ENCODE data around the gene FILIP1L. TPM values are rescaled to one million over a fixed set of nuclear protein-coding genes. Genes with fewer than 3 reads are reported as not detected.

Gene FILIP1L
- total and polyA plus RNA-seq, 2 of the 4 experiments (the other 2 are of a cell fraction): 11.5 to 19.9 TPM

DNA sequence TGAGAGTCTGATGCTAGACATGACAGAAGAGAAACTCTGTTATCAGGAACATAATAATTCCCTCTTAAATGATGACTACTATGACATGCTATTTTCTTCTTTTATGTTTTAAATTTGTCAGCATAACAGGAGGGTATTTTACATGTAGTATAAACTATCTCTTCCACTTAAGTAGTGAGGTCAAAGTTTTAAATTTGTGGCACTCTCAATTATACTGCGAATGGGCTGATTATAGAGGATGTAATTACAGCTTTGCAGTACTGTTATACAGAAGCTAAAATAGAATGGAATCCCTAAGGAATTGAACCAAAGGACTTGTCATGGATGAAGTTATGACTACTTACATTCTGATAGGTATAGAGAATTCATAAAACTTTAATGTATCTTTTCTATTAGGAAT is 262.3 kb downstream of the FILIP1L start:
- no peak overlapping the region for H3K23ac ChIP-seq (ENCODE audit: low read depth, low read length)
- ChIA-PET POLR2A (ENCODE audit: unreplicated experiment) (no interaction called here), CTCF (no interaction called here)
- H3K4me2 ChIP-seq (ENCODE audit: low read depth, low read length): no peak overlapping the region
- H3K9ac ChIP-seq (ENCODE audit: low read depth, low read length): no peak overlapping the region
- dilution Hi-C loops (cut with HindIII; ENCODE audit: low sequenced_read_pairs, unreplicated experiment): no loop called here
- in situ Hi-C loops (cut with MboI; ENCODE audit: low sequenced_read_pairs): loop anchor here (25.0 kb wide), 1 partner anchor 210 kb away; no protein-coding TSS in a partner anchor
- H3K9me3 ChIP-seq (ENCODE audit: control insufficient read depth, insufficient read depth, low read length): no peaks in the 10 kb centered on the region
- H3K36me3 ChIP-seq (ENCODE audit: control insufficient read depth, insufficient read depth, low read length): peaks cover 23% of the 10 kb centered on the region
- no peak overlapping the region for H3K14ac ChIP-seq (replicated peaks; ENCODE audit: low read depth, low read length)
- no peaks in the 10 kb centered on the region for H3K27me3 ChIP-seq (ENCODE audit: control insufficient read depth, insufficient read depth, low read length)
- no peak overlapping the region for H2BK15ac ChIP-seq (ENCODE audit: low read depth, low read length)
- no peak overlapping the region for H3K4me3 ChIP-seq (ENCODE audit: insufficient read depth, low read depth, low read length)
- peaks cover 2% of the 10 kb centered on the region; the same call in 1 of the 2 replicates for H3K4me1 ChIP-seq (ENCODE audit: control insufficient read depth, insufficient read depth, low read length)
- H4K20me1 ChIP-seq (ENCODE audit: insufficient read depth, low read length): peaks cover 45% of the 10 kb centered on the region
- TF ChIP-seq CHD1 (IDR thresholded peaks at IDR 0.05; ENCODE audit: low read depth, low read length) (no peak), POLR2A (IDR thresholded peaks at IDR 0.05; ENCODE audit: low read depth, low read length) (no peak), BHLHE40 (IDR thresholded peaks at IDR 0.05; ENCODE audit: low read depth, low read length) (no peak), RAD21 (IDR thresholded peaks at IDR 0.05; ENCODE audit: low read length) (no peak), SMC3 (IDR thresholded peaks at IDR 0.05; ENCODE audit: low read depth, low read length) (no peak), NFE2L2 (IDR thresholded peaks at IDR 0.05; ENCODE audit: low read depth, low read length) (no peak), MXI1 (IDR thresholded peaks at IDR 0.05; ENCODE audit: borderline replicate concordance, low read depth, low read length) (no peak), MAFK (IDR thresholded peaks at IDR 0.05; ENCODE audit: low read depth, low read length) (no peak)
- TF ChIP-seq, protein P1, sequence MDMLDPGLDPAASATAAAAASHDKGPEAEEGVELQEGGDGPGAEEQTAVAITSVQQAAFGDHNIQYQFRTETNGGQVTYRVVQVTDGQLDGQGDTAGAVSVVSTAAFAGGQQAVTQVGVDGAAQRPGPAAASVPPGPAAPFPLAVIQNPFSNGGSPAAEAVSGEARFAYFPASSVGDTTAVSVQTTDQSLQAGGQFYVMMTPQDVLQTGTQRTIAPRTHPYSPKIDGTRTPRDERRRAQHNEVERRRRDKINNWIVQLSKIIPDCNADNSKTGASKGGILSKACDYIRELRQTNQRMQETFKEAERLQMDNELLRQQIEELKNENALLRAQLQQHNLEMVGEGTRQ (IDR thresholded peaks at IDR 0.05; ENCODE audit: low read depth, low read length): no peak
- TF ChIP-seq, protein P2, sequence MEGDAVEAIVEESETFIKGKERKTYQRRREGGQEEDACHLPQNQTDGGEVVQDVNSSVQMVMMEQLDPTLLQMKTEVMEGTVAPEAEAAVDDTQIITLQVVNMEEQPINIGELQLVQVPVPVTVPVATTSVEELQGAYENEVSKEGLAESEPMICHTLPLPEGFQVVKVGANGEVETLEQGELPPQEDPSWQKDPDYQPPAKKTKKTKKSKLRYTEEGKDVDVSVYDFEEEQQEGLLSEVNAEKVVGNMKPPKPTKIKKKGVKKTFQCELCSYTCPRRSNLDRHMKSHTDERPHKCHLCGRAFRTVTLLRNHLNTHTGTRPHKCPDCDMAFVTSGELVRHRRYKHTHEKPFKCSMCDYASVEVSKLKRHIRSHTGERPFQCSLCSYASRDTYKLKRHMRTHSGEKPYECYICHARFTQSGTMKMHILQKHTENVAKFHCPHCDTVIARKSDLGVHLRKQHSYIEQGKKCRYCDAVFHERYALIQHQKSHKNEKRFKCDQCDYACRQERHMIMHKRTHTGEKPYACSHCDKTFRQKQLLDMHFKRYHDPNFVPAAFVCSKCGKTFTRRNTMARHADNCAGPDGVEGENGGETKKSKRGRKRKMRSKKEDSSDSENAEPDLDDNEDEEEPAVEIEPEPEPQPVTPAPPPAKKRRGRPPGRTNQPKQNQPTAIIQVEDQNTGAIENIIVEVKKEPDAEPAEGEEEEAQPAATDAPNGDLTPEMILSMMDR (conservative IDR thresholded peaks at IDR 0.05; ENCODE audit: low read depth, low read length): no peak
- TF ChIP-seq, protein P3, sequence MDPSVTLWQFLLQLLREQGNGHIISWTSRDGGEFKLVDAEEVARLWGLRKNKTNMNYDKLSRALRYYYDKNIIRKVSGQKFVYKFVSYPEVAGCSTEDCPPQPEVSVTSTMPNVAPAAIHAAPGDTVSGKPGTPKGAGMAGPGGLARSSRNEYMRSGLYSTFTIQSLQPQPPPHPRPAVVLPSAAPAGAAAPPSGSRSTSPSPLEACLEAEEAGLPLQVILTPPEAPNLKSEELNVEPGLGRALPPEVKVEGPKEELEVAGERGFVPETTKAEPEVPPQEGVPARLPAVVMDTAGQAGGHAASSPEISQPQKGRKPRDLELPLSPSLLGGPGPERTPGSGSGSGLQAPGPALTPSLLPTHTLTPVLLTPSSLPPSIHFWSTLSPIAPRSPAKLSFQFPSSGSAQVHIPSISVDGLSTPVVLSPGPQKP (IDR thresholded peaks at IDR 0.05; ENCODE audit: borderline replicate concordance, low read depth, low read length): no peak
- H4K8ac ChIP-seq (ENCODE audit: low read depth in 2 of 2, low read length in 2 of 2): no peak overlapping the region
- no peak overlapping the region for H2AK5ac ChIP-seq (ENCODE audit: low read depth, low read length)
- intact Hi-C loops (cut with micrococcal nuclease): no loop called here
- H2AK9ac ChIP-seq (replicated peaks; ENCODE audit: low read depth, low read length, poor library complexity): no peak overlapping the region
- H3K27ac ChIP-seq (ENCODE audit: insufficient read depth, low read length): no peak overlapping the region
- ATAC-seq (ENCODE audit: low read depth) (no peak), DNase-seq (no peak)
- no peak overlapping the region for H3K56ac ChIP-seq (ENCODE audit: extremely low read depth, insufficient read depth, low read length)
- no peak overlapping the region for H4K5ac ChIP-seq (ENCODE audit: low read depth, low read length)
- H3K4ac ChIP-seq (ENCODE audit: low read depth, low read length): no peak overlapping the region
- H2BK20ac ChIP-seq (ENCODE audit: low read depth, low read length): no peak overlapping the region
- BruUV-seq (replicated peaks): no TSS peak
- no peak overlapping the region for H3K18ac ChIP-seq (ENCODE audit: low read depth, low read length)
- H4K91ac ChIP-seq (ENCODE audit: insufficient read depth, low read depth, low read length): no peak overlapping the region
- H2BK120ac ChIP-seq (ENCODE audit: low read depth, low read length): no peak overlapping the region
- H3K79me1 ChIP-seq (ENCODE audit: low read depth in 1 of 2, low read length in 2 of 2): peaks cover 51 to 69% of the 10 kb centered on the region in 2 experiments
- H3K9me1 ChIP-seq (ENCODE audit: insufficient read depth, low read length): peaks cover 14% of the 10 kb centered on the region
- no CpG with 5 or more reads among the region's 1 CpG for WGBS, 2 experiments (ENCODE audit: extremely low coverage in 2 of 2, insufficient read length in 1 of 2)
- H2BK5ac ChIP-seq (ENCODE audit: low read depth, low read length, poor library complexity, severe bottlenecking): no peak overlapping the region
- no peak overlapping the region for H2AFZ ChIP-seq (replicated peaks; ENCODE audit: low read length, poor library complexity)

All from IMR-90 (cell line).